GM06990 (cell line): Measurements from ENCODE around the gene CCDC32.
A peak's percentile ranks its signal among the peaks of the same experiment; 100 is the strongest.
"Not testable (repeated sequence)": the region's sequence is repeated elsewhere in the genome, so short reads cannot be mapped to it uniquely, and the experiment has no call there.

Source experiments
- DNase-seq: peaks from one replicate; pipeline ENCODE4 v3.0.0-alpha.2; 2011; ENCODE audit not compliant: insufficient read length; ENCODE audit errors: extremely low read depth
- H3K27me3 ChIP-seq: replicated peaks from 2 replicates; pipeline ENCODE4 v1.6.0; 2011; ENCODE audit warnings: low read length; ENCODE audit not compliant: control insufficient read depth, insufficient read depth
- H3K36me3 ChIP-seq: 2 replicates; pipeline ENCODE4 v1.5.1; 2011; ENCODE audit warnings: low read length; ENCODE audit not compliant: control insufficient read depth, insufficient read depth
- H3K4me3 ChIP-seq: replicated peaks from 2 replicates; pipeline ENCODE4 v1.5.1; 2011; ENCODE audit warnings: low read depth, mild to moderate bottlenecking, control low read depth, low read length
- CTCF ChIP-seq: IDR thresholded peaks from 2 replicates; pipeline ENCODE4 v1.5.1; 2011; ENCODE audit warnings: low read length, control low read depth, mild to moderate bottlenecking, inconsistent platforms; ENCODE audit not compliant: insufficient read depth, poor library complexity, severe bottlenecking

CCDC32 gene

GRCh38 chr15:40593588-40594428 is 29.0 kb upstream of the CCDC32 start, which contains the start of gene KNL1:
Gene KNL1, plus strand, starts transcription at chr15:40594249. Its CDS starts 8,683 bp downstream, at chr15:40602932.
- TF ChIP-seq CTCF: no peak
- peak within 1 kb of the TSS; percentile 90 for H3K4me3 ChIP-seq
- H3K36me3 ChIP-seq: no peaks in the 10 kb centered on the region
- peak; percentile 90 for DNase-seq
- no peaks in the 10 kb centered on the region for H3K27me3 ChIP-seq

GRCh38 chr15:40593165-40593564 is 28.3 kb upstream of the CCDC32 start:
- DNase-seq: no peak
- no peak for TF ChIP-seq CTCF
- Histone ChIP-seq H3K27me3 (no peaks in the 10 kb centered on the region), H3K4me3 (no peak overlapping the region), H3K36me3 (no peaks in the 10 kb centered on the region)

- Histone ChIP-seq H3K36me3 (no peaks in the 10 kb centered on the region), H3K27me3 (no peaks in the 10 kb centered on the region), H3K4me3 (no peak overlapping the region)
- no peak for TF ChIP-seq CTCF
- DNase-seq: no peak
Observed at GRCh38 chr15:40591389-40591788, 26.5 kb upstream of the CCDC32 start.

GRCh38 chr15:40590667-40591050 is 25.8 kb upstream of the CCDC32 start:
- Histone ChIP-seq H3K27me3 (no peaks in the 10 kb centered on the region), H3K36me3 (no peaks in the 10 kb centered on the region), H3K4me3 (no peak overlapping the region)
- TF ChIP-seq CTCF: no peak
- no peak for DNase-seq

- Histone ChIP-seq H3K27me3 (no peaks in the 10 kb centered on the region), H3K36me3 (no peaks in the 10 kb centered on the region), H3K4me3 (no peak overlapping the region)
- no peak for TF ChIP-seq CTCF
- no peak for DNase-seq
Observed at GRCh38 chr15:40584191-40584590, 19.3 kb upstream of the CCDC32 start.

GRCh38 chr15:40582726-40583246 is 17.9 kb upstream of the CCDC32 start:
- Histone ChIP-seq H3K36me3 (no peaks in the 10 kb centered on the region), H3K4me3 (no peak overlapping the region), H3K27me3 (no peaks in the 10 kb centered on the region)
- no peak for TF ChIP-seq CTCF
- no peak for DNase-seq

- DNase-seq, H3K4me3 ChIP-seq: not testable (repeated sequence)
Observed at GRCh38 chr15:40581796-40582195, 17.0 kb upstream of the CCDC32 start.

More at GRCh38 chr15:40581796-40582195, 17.0 kb upstream of the CCDC32 start:
- H3K36me3 ChIP-seq, H3K27me3 ChIP-seq: not testable (repeated sequence)
